ENCODE measurements around the gene REEP1. TPM values are rescaled to one million over a fixed set of nuclear protein-coding genes. Genes with fewer than 3 reads are reported as not detected.

Gene REEP1
- polyA plus RNA-seq, 1 donor (not counting 4 experiments of a cell fraction or from before 2014, with no cell fraction given): 0.30 TPM

- no peaks in the 10 kb centered on the region for H3K36me3 ChIP-seq (ENCODE audit: control insufficient read depth in 2 of 2, extremely low read depth in 1 of 2, insufficient read depth in 2 of 2, low read length in 2 of 2)
- dilution Hi-C loops (cut with MboI; ENCODE audit: extremely low pct_ligation_motif_present, low sequenced_read_pairs): no loop called here
- H3K9ac ChIP-seq (ENCODE audit: control insufficient read depth, extremely low read depth, insufficient read depth, low read length): no peak overlapping the region
- H3K4me1 ChIP-seq (ENCODE audit: control insufficient read depth, extremely low read depth, insufficient read depth, low read length): no peaks in the 10 kb centered on the region
- peaks cover 17% of the 10 kb centered on the region for H3K27me3 ChIP-seq (ENCODE audit: control insufficient read depth, extremely low read depth, insufficient read depth, low read length)
- no peak overlapping the region for H3K4me2 ChIP-seq (ENCODE audit: control insufficient read depth, extremely low read depth, insufficient read depth, low read depth, low read length)
- DNase-seq (ENCODE audit: low read depth, low spot score): no peak
- H3K9me3 ChIP-seq (ENCODE audit: control insufficient read depth, low read depth, low read length): no peaks in the 10 kb centered on the region
- no peak overlapping the region for H2AFZ ChIP-seq (ENCODE audit: control insufficient read depth, low read length)
- no peaks in the 10 kb centered on the region for H3K9me1 ChIP-seq (ENCODE audit: control insufficient read depth, extremely low read depth, insufficient read depth, low read length)
- no peaks in the 10 kb centered on the region for H4K20me1 ChIP-seq (ENCODE audit: control insufficient read depth, extremely low read depth, insufficient read depth, low read length)
- no peaks in the 10 kb centered on the region for H3K79me2 ChIP-seq (ENCODE audit: control insufficient read depth, insufficient read depth, low read length)
- FAIRE-seq: no peak
- TF ChIP-seq, protein P1, sequence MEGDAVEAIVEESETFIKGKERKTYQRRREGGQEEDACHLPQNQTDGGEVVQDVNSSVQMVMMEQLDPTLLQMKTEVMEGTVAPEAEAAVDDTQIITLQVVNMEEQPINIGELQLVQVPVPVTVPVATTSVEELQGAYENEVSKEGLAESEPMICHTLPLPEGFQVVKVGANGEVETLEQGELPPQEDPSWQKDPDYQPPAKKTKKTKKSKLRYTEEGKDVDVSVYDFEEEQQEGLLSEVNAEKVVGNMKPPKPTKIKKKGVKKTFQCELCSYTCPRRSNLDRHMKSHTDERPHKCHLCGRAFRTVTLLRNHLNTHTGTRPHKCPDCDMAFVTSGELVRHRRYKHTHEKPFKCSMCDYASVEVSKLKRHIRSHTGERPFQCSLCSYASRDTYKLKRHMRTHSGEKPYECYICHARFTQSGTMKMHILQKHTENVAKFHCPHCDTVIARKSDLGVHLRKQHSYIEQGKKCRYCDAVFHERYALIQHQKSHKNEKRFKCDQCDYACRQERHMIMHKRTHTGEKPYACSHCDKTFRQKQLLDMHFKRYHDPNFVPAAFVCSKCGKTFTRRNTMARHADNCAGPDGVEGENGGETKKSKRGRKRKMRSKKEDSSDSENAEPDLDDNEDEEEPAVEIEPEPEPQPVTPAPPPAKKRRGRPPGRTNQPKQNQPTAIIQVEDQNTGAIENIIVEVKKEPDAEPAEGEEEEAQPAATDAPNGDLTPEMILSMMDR (optimal IDR thresholded peaks at IDR 0.05 in 1 of 3, IDR thresholded peaks at IDR 0.05 in 1 of 3, conservative IDR thresholded peaks at IDR 0.05 in 1 of 3; ENCODE audit: extremely low read depth in 1 of 3, insufficient read depth in 2 of 3, low read length in 3 of 3): no peak
- no peak for TF ChIP-seq EZH2 (IDR thresholded peaks at IDR 0.05; ENCODE audit: low read length)
- H3K27ac ChIP-seq (ENCODE audit: control insufficient read depth, insufficient read depth, low read length): no peak overlapping the region
- no peak overlapping the region for H3K4me3 ChIP-seq (ENCODE audit: control insufficient read depth in 2 of 3, extremely low read depth in 1 of 3, insufficient read depth in 2 of 3, low read depth in 1 of 3, low read length in 3 of 3)
Observed at GRCh38 chr2:86344404-86344803, 7.0 kb upstream of the REEP1 start.

GRCh38 chr2:86342488-86342887 is 5.1 kb upstream of the REEP1 start:
- Histone ChIP-seq H3K36me3 (ENCODE audit: control insufficient read depth in 2 of 2, extremely low read depth in 1 of 2, insufficient read depth in 2 of 2, low read length in 2 of 2) (no peaks in the 10 kb centered on the region), H3K9me3 (ENCODE audit: control insufficient read depth, low read depth, low read length) (no peaks in the 10 kb centered on the region), H3K4me3 (ENCODE audit: control insufficient read depth in 2 of 3, extremely low read depth in 1 of 3, insufficient read depth in 2 of 3, low read depth in 1 of 3, low read length in 3 of 3) (no peak overlapping the region), H3K9ac (ENCODE audit: control insufficient read depth, extremely low read depth, insufficient read depth, low read length) (no peak overlapping the region), H4K20me1 (ENCODE audit: control insufficient read depth, extremely low read depth, insufficient read depth, low read length) (no peaks in the 10 kb centered on the region), H3K4me2 (ENCODE audit: control insufficient read depth, extremely low read depth, insufficient read depth, low read depth, low read length) (no peak overlapping the region), H3K4me1 (ENCODE audit: control insufficient read depth, extremely low read depth, insufficient read depth, low read length) (peaks cover 5% of the 10 kb centered on the region), H3K9me1 (ENCODE audit: control insufficient read depth, extremely low read depth, insufficient read depth, low read length) (no peaks in the 10 kb centered on the region), H3K79me2 (ENCODE audit: control insufficient read depth, insufficient read depth, low read length) (no peaks in the 10 kb centered on the region), H3K27ac (ENCODE audit: control insufficient read depth, insufficient read depth, low read length) (no peak overlapping the region), H3K27me3 (ENCODE audit: control insufficient read depth, extremely low read depth, insufficient read depth, low read length) (peaks cover 35% of the 10 kb centered on the region), H2AFZ (ENCODE audit: control insufficient read depth, low read length) (no peak overlapping the region)
- dilution Hi-C loops (cut with MboI; ENCODE audit: extremely low pct_ligation_motif_present, low sequenced_read_pairs): no loop called here
- no peak for FAIRE-seq
- no peak for DNase-seq (ENCODE audit: low read depth, low spot score)
- TF ChIP-seq, protein P1 (optimal IDR thresholded peaks at IDR 0.05 in 1 of 3, IDR thresholded peaks at IDR 0.05 in 1 of 3, conservative IDR thresholded peaks at IDR 0.05 in 1 of 3; ENCODE audit: extremely low read depth in 1 of 3, insufficient read depth in 2 of 3, low read length in 3 of 3): no peak
- TF ChIP-seq EZH2 (IDR thresholded peaks at IDR 0.05; ENCODE audit: low read length): no peak

Measured in keratinocyte (primary cell).